Activated CD4-positive, alpha-beta T cell treated with anti-CD3 and anti-CD28 coated beads, Interleukin-2, amount 10 ng/mL, durations not matched to agents 7 days and 5 days (primary cell): ENCODE measurements around the gene MED17. TPM values are rescaled to one million over a fixed set of nuclear protein-coding genes. Genes with fewer than 3 reads are reported as not detected.
"Not testable (repeated sequence)": the region's sequence is repeated elsewhere in the genome, so short reads cannot be mapped to it uniquely, and the experiment has no call there.

Source experiments
- CTCF ChIA-PET: fragments of 350-600 bp; sonication (Branson Sonifier 250); formaldehyde crosslinking; loops from one replicate; lab custom pipeline; 2021; ENCODE audit warnings: antibody characterized with exemption; lab: Charles Lee
- POLR2A ChIA-PET: fragments of 350-600 bp; sonication (Branson Sonifier 250); formaldehyde crosslinking; loops from one replicate; lab custom pipeline; 2021; ENCODE audit warnings: antibody characterized with exemption; lab: Charles Lee
- DNase-seq: peaks from one replicate; pipeline ENCODE4 v3.0.0-alpha.2; 2020
- H3K27ac Mint-ChIP-seq: one replicate; pipeline ENCODE4 v1.8.0; 2021; ENCODE audit warnings: mild to moderate bottlenecking, moderate library complexity, mixed read lengths
- H3K27me3 Mint-ChIP-seq: one replicate; pipeline ENCODE4 v1.8.0; 2021; ENCODE audit warnings: mixed read lengths
- H3K36me3 Mint-ChIP-seq: one replicate; pipeline ENCODE4 v1.8.0; 2021; ENCODE audit warnings: low read depth, mixed read lengths
- H3K4me1 Mint-ChIP-seq: one replicate; pipeline ENCODE4 v1.8.0; 2021; ENCODE audit warnings: mixed read lengths
- H3K4me3 Mint-ChIP-seq: one replicate; pipeline ENCODE4 v1.8.0; 2021; ENCODE audit warnings: mild to moderate bottlenecking, moderate library complexity, mixed read lengths
- H3K9me3 Mint-ChIP-seq: one replicate; pipeline ENCODE4 v1.8.0; 2021; ENCODE audit warnings: mixed read lengths
- total RNA-seq, 2 experiments: library from RNA; stranded (reverse); gene quantifications; one replicate each; pipeline ENCODE4 v1.2.3, GENCODE V29; 2021

MED17 gene
- total RNA-seq, 2 experiments from 2014 or later = 40.7 to 42.1 TPM

DNA sequence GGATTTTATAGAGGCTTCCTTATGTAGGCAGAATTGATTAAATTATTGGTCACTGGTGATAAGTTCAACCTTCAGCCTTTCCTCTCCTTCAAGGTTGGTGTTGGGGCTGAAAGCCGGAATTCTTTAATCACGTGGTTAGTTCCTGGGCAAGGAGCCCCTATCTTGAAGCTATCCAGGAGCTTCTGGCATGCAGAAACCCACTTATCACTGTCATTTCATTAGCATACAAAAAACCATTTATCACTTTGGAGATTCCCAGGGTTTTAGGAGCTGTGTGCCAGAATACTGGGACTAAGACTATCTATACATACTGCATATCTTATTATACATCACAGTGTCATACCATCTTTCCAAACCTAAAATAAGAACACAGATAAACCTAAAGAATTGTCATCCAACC is 18.5 kb upstream of the MED17 start:
- H3K27ac Mint-ChIP-seq = no peak overlapping the region
- no peak overlapping the region for H3K4me3 Mint-ChIP-seq
- H3K27me3 Mint-ChIP-seq = no peaks in the 10 kb centered on the region
- DNase-seq = no peak
- peaks cover 11% of the 10 kb centered on the region for H3K9me3 Mint-ChIP-seq
- ChIA-PET POLR2A (no interaction called here), CTCF (interaction anchor here (0.6 kb wide), 1 partner anchor 14 kb away, joined by 4 read pairs; no protein-coding TSS in a partner anchor)
- H3K36me3 Mint-ChIP-seq = peaks cover 27% of the 10 kb centered on the region
- no peaks in the 10 kb centered on the region for H3K4me1 Mint-ChIP-seq

- H3K9me3 Mint-ChIP-seq = peaks cover 11% of the 10 kb centered on the region
- H3K27me3 Mint-ChIP-seq = no peaks in the 10 kb centered on the region
- no peaks in the 10 kb centered on the region for H3K4me1 Mint-ChIP-seq
- H3K4me3 Mint-ChIP-seq = no peak overlapping the region
- peaks cover 22% of the 10 kb centered on the region for H3K36me3 Mint-ChIP-seq
- CTCF ChIA-PET = interaction anchor here (0.9 kb wide), 1 partner anchor 20 kb away, joined by 3 read pairs; no protein-coding TSS in a partner anchor
- POLR2A ChIA-PET = no interaction called here
- no peak overlapping the region for H3K27ac Mint-ChIP-seq
- DNase-seq = no peak
These were observed 17.6 kb upstream of the MED17 start for GRCh38 chr11:93766504-93766903.

- CTCF ChIA-PET = no interaction called here
- no peak for DNase-seq
- peaks cover 25% of the 10 kb centered on the region for H3K36me3 Mint-ChIP-seq
- POLR2A ChIA-PET = no interaction called here
- H3K27me3 Mint-ChIP-seq = no peaks in the 10 kb centered on the region
- H3K4me1 Mint-ChIP-seq = no peaks in the 10 kb centered on the region
- peaks cover 11% of the 10 kb centered on the region for H3K9me3 Mint-ChIP-seq
- no peak overlapping the region for H3K4me3 Mint-ChIP-seq
- H3K27ac Mint-ChIP-seq = no peak overlapping the region
These were observed 17.1 kb upstream of the MED17 start for GRCh38 chr11:93767018-93767417.

DNA sequence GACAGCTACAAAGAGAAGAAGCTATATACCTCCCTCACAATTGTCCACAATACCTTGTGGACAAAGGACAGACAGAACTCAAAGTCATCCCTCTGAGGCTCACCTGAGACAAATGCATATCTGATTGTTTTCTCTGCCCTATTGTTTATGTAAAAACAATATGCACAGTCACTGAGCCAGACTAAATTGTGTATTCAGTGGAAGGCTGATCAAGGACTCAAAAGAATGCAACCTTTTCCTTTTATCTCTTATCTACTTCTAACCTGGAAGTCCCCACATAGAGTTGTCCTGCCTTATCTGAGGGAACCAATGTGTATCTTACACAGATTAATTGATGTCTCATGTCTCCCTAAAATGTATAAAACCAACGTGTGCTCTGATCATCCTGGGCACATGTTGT is 13.9 kb upstream of the MED17 start:
- H3K36me3 Mint-ChIP-seq = peaks cover 22% of the 10 kb centered on the region
- no peak overlapping the region for H3K27ac Mint-ChIP-seq
- POLR2A ChIA-PET = no interaction called here
- H3K9me3 Mint-ChIP-seq = peaks cover 13% of the 10 kb centered on the region
- H3K27me3 Mint-ChIP-seq = no peaks in the 10 kb centered on the region
- H3K4me1 Mint-ChIP-seq = no peaks in the 10 kb centered on the region
- no peak for DNase-seq
- CTCF ChIA-PET = no interaction called here
- H3K4me3 Mint-ChIP-seq = no peak overlapping the region

DNA sequence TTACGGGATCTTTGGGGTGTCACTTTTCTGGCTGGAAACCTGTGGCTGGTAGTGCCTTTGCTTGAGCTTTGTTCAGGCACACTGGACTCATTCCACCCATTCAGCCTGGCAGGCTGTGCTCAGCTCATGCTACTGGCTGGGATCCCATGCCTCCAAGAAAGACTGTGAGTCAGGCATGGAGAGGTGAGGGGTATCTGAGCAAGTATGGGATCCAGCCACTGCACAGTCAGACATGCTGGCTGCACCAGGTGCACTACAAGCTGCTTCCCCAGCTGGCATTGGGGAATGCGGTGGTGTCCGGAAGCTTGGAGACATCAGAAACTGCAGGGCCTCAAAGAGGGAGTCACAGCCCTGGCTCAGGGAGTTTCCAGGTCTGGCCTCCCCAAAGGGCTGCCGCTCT is 12.0 kb upstream of the MED17 start:
- no peak for DNase-seq
- Mint-ChIP-seq H3K36me3 (peaks cover 10% of the 10 kb centered on the region), H3K9me3 (peaks cover 2% of the 10 kb centered on the region), H3K4me3 (no peak overlapping the region), H3K27ac (no peak overlapping the region), H3K27me3 (no peaks in the 10 kb centered on the region), H3K4me1 (no peaks in the 10 kb centered on the region)
- CTCF ChIA-PET = interaction anchor here (0.9 kb wide), 1 partner anchor 12 kb away, joined by 5 read pairs; the partner anchor contains the start of gene MED17
- POLR2A ChIA-PET = no interaction called here

DNA sequence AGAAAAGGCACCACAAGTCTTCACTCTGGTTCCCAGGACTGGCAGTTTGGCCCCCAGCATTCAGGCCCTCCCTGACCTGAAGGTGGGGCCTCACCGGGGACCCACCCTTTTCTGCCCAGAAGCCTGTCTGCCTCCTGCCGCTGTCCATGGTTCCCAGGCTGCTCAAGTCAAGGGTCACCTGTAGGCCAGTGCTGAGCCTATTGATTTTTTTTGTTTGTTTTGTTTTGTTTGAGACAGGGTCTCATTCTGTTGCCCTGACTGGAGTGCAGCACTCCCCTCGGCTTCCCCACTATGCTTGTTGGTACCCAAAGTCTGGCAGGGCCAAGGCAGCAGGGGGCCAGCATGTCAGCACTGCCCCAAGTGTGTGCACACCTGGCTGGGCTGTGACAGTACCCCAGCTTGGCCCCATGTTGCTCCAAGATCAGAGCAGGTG is 11.0 kb upstream of the MED17 start:
- Mint-ChIP-seq H3K27ac (no peak overlapping the region), H3K27me3 (no peaks in the 10 kb centered on the region), H3K9me3 (peaks cover 5% of the 10 kb centered on the region), H3K36me3 (peaks cover 8% of the 10 kb centered on the region), H3K4me1 (no peaks in the 10 kb centered on the region), H3K4me3 (no peak overlapping the region)
- ChIA-PET POLR2A (no interaction called here), CTCF (interaction anchor here (0.9 kb wide), 1 partner anchor 11 kb away, joined by 5 read pairs; the partner anchor contains the start of gene MED17)
- DNase-seq = no peak

DNA sequence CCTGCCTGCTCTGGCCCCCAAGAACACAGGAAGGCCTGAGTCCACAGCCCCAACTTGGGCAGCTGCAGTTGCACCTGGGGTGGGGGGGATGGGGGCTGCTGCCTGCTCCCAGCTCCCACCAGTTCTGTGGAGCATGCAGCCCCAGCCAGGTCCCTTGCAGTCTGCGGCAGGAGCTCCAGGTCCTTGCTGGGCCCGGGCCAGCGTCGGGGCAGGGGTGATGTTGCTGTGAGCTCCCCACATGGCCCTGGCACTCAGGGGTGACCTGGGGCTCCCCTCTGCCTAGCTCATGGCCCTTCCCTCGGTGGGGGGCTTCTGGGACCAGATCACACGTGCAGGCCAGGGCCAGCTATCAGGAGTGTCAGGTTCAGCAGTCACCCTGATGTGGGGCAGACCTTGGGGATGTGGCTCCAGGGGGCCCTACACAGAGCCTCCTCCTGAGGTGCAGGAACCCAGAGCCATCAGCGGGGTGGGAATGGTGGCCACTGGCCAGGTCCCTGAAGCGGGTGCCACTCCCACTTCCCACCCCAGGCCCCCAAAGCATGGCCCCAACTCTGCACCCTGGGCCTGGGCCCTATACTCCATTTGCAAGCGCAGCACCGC is 10.4 kb upstream of the MED17 start:
- no peak overlapping the region for H3K27ac Mint-ChIP-seq
- peaks cover 9% of the 10 kb centered on the region for H3K36me3 Mint-ChIP-seq
- no peak for DNase-seq
- peaks cover 5% of the 10 kb centered on the region for H3K9me3 Mint-ChIP-seq
- CTCF ChIA-PET = no interaction called here
- POLR2A ChIA-PET = no interaction called here
- no peaks in the 10 kb centered on the region for H3K27me3 Mint-ChIP-seq
- H3K4me3 Mint-ChIP-seq = no peak overlapping the region
- H3K4me1 Mint-ChIP-seq = no peaks in the 10 kb centered on the region

DNA sequence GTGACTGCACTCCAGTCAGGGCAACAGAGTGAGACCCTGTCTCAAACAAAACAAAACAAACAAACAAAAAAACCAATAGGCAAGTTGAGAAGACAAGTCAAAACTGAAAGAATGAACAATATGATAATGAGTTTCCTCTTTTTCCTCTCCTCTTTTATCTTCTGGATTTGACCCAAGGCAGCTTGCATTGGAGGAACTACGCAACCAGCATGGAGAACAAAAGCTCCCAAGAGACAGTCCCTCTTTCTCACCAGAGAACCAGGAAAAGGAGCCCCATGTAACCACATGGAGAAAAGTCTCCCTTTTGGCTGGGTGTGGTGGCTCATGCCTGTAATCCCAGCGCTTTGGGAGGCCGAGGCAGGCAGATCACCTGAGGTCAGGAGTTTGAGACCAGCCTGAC is 9.5 kb upstream of the MED17 start:
- H3K4me1 Mint-ChIP-seq, DNase-seq, POLR2A ChIA-PET, H3K27me3 Mint-ChIP-seq, CTCF ChIA-PET, H3K27ac Mint-ChIP-seq, H3K9me3 Mint-ChIP-seq, H3K4me3 Mint-ChIP-seq: not testable (repeated sequence)
- H3K36me3 Mint-ChIP-seq = peaks cover 13% of the 10 kb centered on the region

GRCh38 chr11:93775289-93775688 is 8.8 kb upstream of the MED17 start:
- peaks cover 5% of the 10 kb centered on the region for H3K9me3 Mint-ChIP-seq
- peaks cover 16% of the 10 kb centered on the region for H3K36me3 Mint-ChIP-seq
- no peaks in the 10 kb centered on the region for H3K4me1 Mint-ChIP-seq
- no peak for DNase-seq
- ChIA-PET CTCF (no interaction called here), POLR2A (no interaction called here)
- no peak overlapping the region for H3K4me3 Mint-ChIP-seq
- H3K27ac Mint-ChIP-seq = no peak overlapping the region
- no peaks in the 10 kb centered on the region for H3K27me3 Mint-ChIP-seq

- peak overlapping the region; percentile 95 for H3K4me3 Mint-ChIP-seq
- no peaks in the 10 kb centered on the region for H3K9me3 Mint-ChIP-seq
- H3K27ac Mint-ChIP-seq = peak overlapping the region; percentile 96
- peaks cover 37% of the 10 kb centered on the region for H3K36me3 Mint-ChIP-seq
- no peaks in the 10 kb centered on the region for H3K27me3 Mint-ChIP-seq
- H3K4me1 Mint-ChIP-seq = peaks cover 47% of the 10 kb centered on the region
- POLR2A ChIA-PET = interaction anchor here (1.3 to 2.4 kb wide), 2 partner anchors 43 to 45 kb away, joined by 5 to 33 read pairs; partner anchors contain the start of genes C11orf54 and TAF1D
- DNase-seq = no peak
- CTCF ChIA-PET = interaction anchor here (1.3 to 1.8 kb wide), 2 partner anchors 11 to 12 kb away, joined by 5 read pairs; no protein-coding TSS in a partner anchor
These were observed 720 bp upstream of the MED17 start for GRCh38 chr11:93783362-93783761.

GRCh38 chr11:93783765-93784144 is 327 bp upstream of the MED17 start:
- CTCF ChIA-PET = interaction anchor here (0.7 to 1.8 kb wide), 7 partner anchors 11 to 153 kb away, joined by 3 to 7 read pairs (median 3); partner anchors contain the start of genes C11orf54 and TAF1D
- no peaks in the 10 kb centered on the region for H3K9me3 Mint-ChIP-seq
- H3K36me3 Mint-ChIP-seq = peaks cover 38% of the 10 kb centered on the region
- peaks cover 49% of the 10 kb centered on the region for H3K4me1 Mint-ChIP-seq
- H3K4me3 Mint-ChIP-seq = peak overlapping the region; percentile 95
- no peaks in the 10 kb centered on the region for H3K27me3 Mint-ChIP-seq
- peak overlapping the region; percentile 96 for H3K27ac Mint-ChIP-seq
- DNase-seq = no peak
- POLR2A ChIA-PET = interaction anchor here (0.7 to 2.4 kb wide), 5 partner anchors 24 to 131 kb away, joined by 3 to 33 read pairs (median 4); partner anchors contain the start of genes C11orf54, CEP295 and TAF1D

DNA sequence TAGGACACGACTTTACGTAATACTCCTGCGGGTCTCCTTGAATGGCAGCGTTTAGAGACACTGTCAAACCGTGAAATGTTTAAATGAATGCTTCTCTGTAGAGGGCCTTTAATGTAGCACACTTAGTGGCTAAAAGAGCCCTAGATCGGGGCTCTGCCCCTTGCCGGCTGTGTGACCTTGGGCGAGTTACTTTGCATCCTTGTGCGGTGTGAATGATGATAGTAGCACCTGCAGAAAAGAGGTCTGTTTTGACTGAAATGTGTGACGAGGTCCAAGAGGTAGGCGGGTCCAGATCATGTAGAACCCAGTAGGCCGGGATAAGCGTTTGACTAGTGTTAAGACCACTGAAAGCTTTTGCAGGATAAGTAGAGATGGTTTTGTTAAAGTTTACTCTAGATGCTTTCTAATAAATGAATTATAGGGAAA is 866 bp downstream of the MED17 start:
- no peak for DNase-seq
- POLR2A ChIA-PET = no interaction called here

GRCh38 chr11:93791493-93791892 is 7.4 kb downstream of the MED17 start:
- ChIA-PET POLR2A (no interaction called here), CTCF (interaction anchor here (0.9 to 1.5 kb wide), 3 partner anchors 8 to 80 kb away, joined by 3 read pairs; no protein-coding TSS in a partner anchor)
- H3K4me1 Mint-ChIP-seq = peaks cover 19% of the 10 kb centered on the region
- DNase-seq = no peak
- peaks cover 66% of the 10 kb centered on the region for H3K36me3 Mint-ChIP-seq
- H3K4me3 Mint-ChIP-seq = no peak overlapping the region
- H3K27me3 Mint-ChIP-seq = no peaks in the 10 kb centered on the region
- no peak overlapping the region for H3K27ac Mint-ChIP-seq
- no peaks in the 10 kb centered on the region for H3K9me3 Mint-ChIP-seq

More for the DNA sequence above, 866 bp downstream of the MED17 start:
- peak overlapping the region; percentile 96 for H3K27ac Mint-ChIP-seq
- no peaks in the 10 kb centered on the region for H3K9me3 Mint-ChIP-seq
- no peaks in the 10 kb centered on the region for H3K27me3 Mint-ChIP-seq
- CTCF ChIA-PET = no interaction called here
- H3K4me3 Mint-ChIP-seq = peak overlapping the region; percentile 95
- H3K4me1 Mint-ChIP-seq = peaks cover 50% of the 10 kb centered on the region
- peaks cover 38% of the 10 kb centered on the region for H3K36me3 Mint-ChIP-seq
